ENCODE measurements around the gene PER2.

PER2 gene

DNA sequence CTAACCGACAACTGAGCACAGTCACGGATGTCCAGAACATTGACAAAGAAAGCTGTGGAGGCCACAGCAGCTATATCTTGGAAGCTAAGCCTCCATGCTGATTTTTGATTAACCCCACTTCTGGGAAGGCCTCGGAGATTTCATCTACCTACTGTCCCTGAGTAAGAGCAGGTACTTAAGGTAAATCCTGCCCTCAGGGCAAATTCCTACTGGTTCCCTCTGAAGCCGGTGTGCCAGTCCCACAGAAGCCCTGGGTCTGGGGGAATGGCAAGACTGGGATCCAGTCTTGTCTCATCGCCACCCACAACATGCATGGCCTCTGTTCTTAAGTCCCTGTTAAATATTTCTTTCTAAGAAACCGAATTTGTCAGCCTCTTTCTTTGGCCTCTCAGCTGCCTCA is 18.7 kb downstream of the PER2 start:
- Histone ChIP-seq H3K4me3 (replicated peaks; ENCODE audit: insufficient read depth, low read length) (no peak overlapping the region), H3K27ac (replicated peaks) (no peak overlapping the region), H3K27me3 (ENCODE audit: insufficient read depth, poor library complexity, severe bottlenecking) (no peaks in the 10 kb centered on the region)
- TF ChIP-seq POLR2AphosphoS5 (IDR thresholded peaks at IDR 0.05; ENCODE audit: low read depth): no peak
- no peak for TF ChIP-seq CTCF (IDR thresholded peaks at IDR 0.05; ENCODE audit: insufficient read depth, low read length)
- TF ChIP-seq, protein P1, sequence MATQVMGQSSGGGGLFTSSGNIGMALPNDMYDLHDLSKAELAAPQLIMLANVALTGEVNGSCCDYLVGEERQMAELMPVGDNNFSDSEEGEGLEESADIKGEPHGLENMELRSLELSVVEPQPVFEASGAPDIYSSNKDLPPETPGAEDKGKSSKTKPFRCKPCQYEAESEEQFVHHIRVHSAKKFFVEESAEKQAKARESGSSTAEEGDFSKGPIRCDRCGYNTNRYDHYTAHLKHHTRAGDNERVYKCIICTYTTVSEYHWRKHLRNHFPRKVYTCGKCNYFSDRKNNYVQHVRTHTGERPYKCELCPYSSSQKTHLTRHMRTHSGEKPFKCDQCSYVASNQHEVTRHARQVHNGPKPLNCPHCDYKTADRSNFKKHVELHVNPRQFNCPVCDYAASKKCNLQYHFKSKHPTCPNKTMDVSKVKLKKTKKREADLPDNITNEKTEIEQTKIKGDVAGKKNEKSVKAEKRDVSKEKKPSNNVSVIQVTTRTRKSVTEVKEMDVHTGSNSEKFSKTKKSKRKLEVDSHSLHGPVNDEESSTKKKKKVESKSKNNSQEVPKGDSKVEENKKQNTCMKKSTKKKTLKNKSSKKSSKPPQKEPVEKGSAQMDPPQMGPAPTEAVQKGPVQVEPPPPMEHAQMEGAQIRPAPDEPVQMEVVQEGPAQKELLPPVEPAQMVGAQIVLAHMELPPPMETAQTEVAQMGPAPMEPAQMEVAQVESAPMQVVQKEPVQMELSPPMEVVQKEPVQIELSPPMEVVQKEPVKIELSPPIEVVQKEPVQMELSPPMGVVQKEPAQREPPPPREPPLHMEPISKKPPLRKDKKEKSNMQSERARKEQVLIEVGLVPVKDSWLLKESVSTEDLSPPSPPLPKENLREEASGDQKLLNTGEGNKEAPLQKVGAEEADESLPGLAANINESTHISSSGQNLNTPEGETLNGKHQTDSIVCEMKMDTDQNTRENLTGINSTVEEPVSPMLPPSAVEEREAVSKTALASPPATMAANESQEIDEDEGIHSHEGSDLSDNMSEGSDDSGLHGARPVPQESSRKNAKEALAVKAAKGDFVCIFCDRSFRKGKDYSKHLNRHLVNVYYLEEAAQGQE (IDR thresholded peaks at IDR 0.05; ENCODE audit: insufficient replicate concordance, low read depth): no peak
- no peak for TF ChIP-seq GABPA (IDR thresholded peaks at IDR 0.05; ENCODE audit: low read depth)
- TF ChIP-seq SPI1 (IDR thresholded peaks at IDR 0.05; ENCODE audit: borderline replicate concordance, low read depth): no peak
- DNase-seq (ENCODE audit: low read depth in 1 of 2, low spot score in 1 of 2): no peak

- Histone ChIP-seq H3K27ac (replicated peaks) (no peak overlapping the region), H3K27me3 (ENCODE audit: insufficient read depth, poor library complexity, severe bottlenecking) (no peaks in the 10 kb centered on the region), H3K4me3 (replicated peaks; ENCODE audit: insufficient read depth, low read length) (no peak overlapping the region)
- no peak for DNase-seq (ENCODE audit: low read depth in 1 of 2, low spot score in 1 of 2)
- TF ChIP-seq SPI1 (IDR thresholded peaks at IDR 0.05; ENCODE audit: borderline replicate concordance, low read depth) (no peak), GABPA (IDR thresholded peaks at IDR 0.05; ENCODE audit: low read depth) (no peak)
Measured at GRCh38 chr2:238267884-238268680, 20.3 kb downstream of the PER2 start.

DNA sequence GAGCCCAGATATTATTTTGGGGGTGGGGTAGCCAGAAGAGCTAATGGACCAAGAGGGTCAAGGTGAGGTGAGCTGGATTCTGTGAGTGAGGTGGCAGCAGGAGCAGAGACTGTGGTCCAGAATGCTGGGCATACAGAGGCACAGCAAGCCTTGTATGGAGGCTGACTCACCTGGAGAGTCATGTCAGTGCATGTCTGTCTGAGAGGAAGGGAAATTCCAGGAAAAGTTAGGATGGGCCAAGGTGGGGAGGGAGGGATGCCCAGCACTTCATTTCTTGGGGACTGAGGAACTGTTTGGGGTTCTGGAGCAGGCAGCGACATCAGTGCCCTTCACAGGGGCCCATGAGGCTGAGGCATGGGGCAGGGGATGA is 21.1 kb downstream of the PER2 start:
- no peak for DNase-seq (ENCODE audit: low read depth in 1 of 2, low spot score in 1 of 2)
- H3K27ac ChIP-seq (replicated peaks): no peak overlapping the region
- TF ChIP-seq, protein P1 (IDR thresholded peaks at IDR 0.05; ENCODE audit: insufficient replicate concordance, low read depth): no peak
- TF ChIP-seq POLR2AphosphoS5 (IDR thresholded peaks at IDR 0.05; ENCODE audit: low read depth) (no peak), SPI1 (IDR thresholded peaks at IDR 0.05; ENCODE audit: borderline replicate concordance, low read depth) (no peak), CTCF (IDR thresholded peaks at IDR 0.05; ENCODE audit: insufficient read depth, low read length) (no peak), GABPA (IDR thresholded peaks at IDR 0.05; ENCODE audit: low read depth) (no peak)
- H3K4me3 ChIP-seq (replicated peaks; ENCODE audit: insufficient read depth, low read length): no peak overlapping the region
- H3K27me3 ChIP-seq (ENCODE audit: insufficient read depth, poor library complexity, severe bottlenecking): no peaks in the 10 kb centered on the region

- H3K27me3 ChIP-seq (ENCODE audit: insufficient read depth, poor library complexity, severe bottlenecking): no peaks in the 10 kb centered on the region
- H3K27ac ChIP-seq (replicated peaks): no peak overlapping the region
- DNase-seq (ENCODE audit: low read depth in 1 of 2, low spot score in 1 of 2): no peak
- H3K4me3 ChIP-seq (replicated peaks; ENCODE audit: insufficient read depth, low read length): no peak overlapping the region
- TF ChIP-seq, protein P1 (IDR thresholded peaks at IDR 0.05; ENCODE audit: insufficient replicate concordance, low read depth): no peak
- TF ChIP-seq SPI1 (IDR thresholded peaks at IDR 0.05; ENCODE audit: borderline replicate concordance, low read depth) (no peak), CTCF (IDR thresholded peaks at IDR 0.05; ENCODE audit: insufficient read depth, low read length) (no peak), POLR2AphosphoS5 (IDR thresholded peaks at IDR 0.05; ENCODE audit: low read depth) (no peak), GABPA (IDR thresholded peaks at IDR 0.05; ENCODE audit: low read depth) (no peak)
Measured at GRCh38 chr2:238265605-238266004, 22.8 kb downstream of the PER2 start.

All from HL-60 (cell line).